ENCODE data around the gene KPNB1. TPM values are rescaled to one million over a fixed set of nuclear protein-coding genes. Genes with fewer than 3 reads are reported as not detected.

KPNB1 gene
- total RNA-seq, 2 donors from 2014 or later: 148 to 239 TPM

DNA sequence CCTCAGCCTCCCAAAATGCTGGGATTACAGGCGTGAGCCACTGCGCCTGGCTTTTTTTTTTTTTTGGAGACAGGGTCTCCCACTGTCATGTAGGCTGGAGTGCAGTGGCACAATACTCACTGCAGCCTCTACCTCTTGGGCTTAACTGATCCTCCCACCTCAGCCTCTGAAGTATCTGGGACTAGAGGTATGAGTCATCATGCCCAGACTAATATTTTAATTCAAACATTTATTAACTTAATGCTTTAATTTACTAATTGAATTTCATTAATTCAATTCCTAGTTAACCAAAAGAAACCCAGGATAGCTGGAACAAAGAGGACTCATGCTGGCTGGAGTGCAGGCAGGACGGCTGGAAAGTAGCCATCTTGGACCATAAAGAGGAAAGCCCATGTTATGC lies 14.0 kb upstream of the KPNB1 start:
- Histone ChIP-seq H3K36me3 (no peaks in the 10 kb centered on the region), H3K27me3 (replicated peaks; ENCODE audit: insufficient read depth) (no peaks in the 10 kb centered on the region), H3K27ac (no peak overlapping the region), H3K4me1 (replicated peaks) (no peaks in the 10 kb centered on the region), H3K9me3 (no peaks in the 10 kb centered on the region), H3K4me3 (no peak overlapping the region)
- no peak for DNase-seq (ENCODE audit: low spot score)
- WGBS: 96% methylated on average over 3 of the region's 3 CpGs
- TF ChIP-seq, protein P1, sequence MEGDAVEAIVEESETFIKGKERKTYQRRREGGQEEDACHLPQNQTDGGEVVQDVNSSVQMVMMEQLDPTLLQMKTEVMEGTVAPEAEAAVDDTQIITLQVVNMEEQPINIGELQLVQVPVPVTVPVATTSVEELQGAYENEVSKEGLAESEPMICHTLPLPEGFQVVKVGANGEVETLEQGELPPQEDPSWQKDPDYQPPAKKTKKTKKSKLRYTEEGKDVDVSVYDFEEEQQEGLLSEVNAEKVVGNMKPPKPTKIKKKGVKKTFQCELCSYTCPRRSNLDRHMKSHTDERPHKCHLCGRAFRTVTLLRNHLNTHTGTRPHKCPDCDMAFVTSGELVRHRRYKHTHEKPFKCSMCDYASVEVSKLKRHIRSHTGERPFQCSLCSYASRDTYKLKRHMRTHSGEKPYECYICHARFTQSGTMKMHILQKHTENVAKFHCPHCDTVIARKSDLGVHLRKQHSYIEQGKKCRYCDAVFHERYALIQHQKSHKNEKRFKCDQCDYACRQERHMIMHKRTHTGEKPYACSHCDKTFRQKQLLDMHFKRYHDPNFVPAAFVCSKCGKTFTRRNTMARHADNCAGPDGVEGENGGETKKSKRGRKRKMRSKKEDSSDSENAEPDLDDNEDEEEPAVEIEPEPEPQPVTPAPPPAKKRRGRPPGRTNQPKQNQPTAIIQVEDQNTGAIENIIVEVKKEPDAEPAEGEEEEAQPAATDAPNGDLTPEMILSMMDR (IDR thresholded peaks at IDR 0.05): no peak
- TF ChIP-seq POLR2A (IDR thresholded peaks at IDR 0.05) (no peak), POLR2AphosphoS5 (IDR thresholded peaks at IDR 0.05) (no peak)
- intact Hi-C loops (cut with DNase I): no loop called here

DNA sequence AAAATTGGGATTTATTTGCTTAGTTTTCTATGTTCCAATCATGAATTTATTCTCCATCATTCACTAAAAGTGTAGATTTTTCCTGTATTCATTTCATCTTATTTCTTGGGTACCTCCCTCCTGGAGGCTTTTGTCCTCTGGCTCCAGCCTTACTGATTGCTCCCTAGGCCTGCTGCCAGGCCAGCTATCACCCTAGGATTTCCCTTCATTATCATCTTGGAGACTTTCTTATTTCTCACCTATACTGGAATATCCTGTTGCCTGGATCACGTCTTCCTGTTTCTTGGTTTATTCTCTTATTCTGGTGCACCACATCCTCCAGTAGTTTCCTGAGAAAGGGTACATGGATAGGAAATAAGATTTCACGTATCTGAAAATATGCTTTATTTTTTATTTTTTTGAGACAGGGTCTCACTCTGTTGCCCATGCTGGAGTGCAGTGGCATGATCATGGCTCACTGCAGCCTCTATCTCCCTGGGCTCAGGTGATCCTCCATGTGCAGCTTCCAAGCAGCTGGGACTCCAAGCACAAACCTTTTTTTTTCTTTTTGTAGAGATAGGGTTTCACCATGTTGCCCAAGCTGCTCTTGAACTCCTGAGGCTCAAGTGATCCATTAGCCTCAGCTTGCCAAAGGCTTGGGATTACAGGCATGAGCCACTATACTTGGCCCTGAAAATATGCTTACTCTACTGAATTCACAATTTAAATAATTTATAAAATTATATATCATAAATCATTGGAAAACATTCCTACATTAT lies 13.3 kb upstream of the KPNB1 start:
- intact Hi-C loops (cut with DNase I): no loop called here

DNA sequence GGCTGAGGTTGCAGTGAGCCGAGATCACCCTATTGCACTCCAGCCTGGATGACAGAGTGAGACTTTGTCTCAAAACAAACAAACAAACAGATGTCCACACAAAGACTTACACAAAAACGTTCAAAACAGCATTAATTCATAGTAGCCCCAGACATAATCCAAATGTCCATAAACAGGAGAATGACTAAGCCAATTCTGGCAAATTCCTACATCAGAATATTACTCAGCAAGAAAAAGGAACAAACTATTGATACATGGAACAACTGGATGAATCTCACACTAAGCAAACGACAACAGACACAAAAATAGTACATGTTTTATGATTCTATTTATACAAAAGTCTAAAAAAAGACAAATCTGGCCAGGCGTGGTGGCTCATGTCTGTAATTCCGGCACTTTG lies 10.8 kb upstream of the KPNB1 start:
- 80% methylated on average over 5 of the region's 5 CpGs for WGBS
- DNase-seq (ENCODE audit: low spot score): no peak
- no peaks in the 10 kb centered on the region for H3K9me3 ChIP-seq
- intact Hi-C loops (cut with DNase I): no loop called here
- TF ChIP-seq POLR2AphosphoS5 (IDR thresholded peaks at IDR 0.05) (no peak), POLR2A (IDR thresholded peaks at IDR 0.05) (no peak)
- TF ChIP-seq, protein P1 (IDR thresholded peaks at IDR 0.05): no peak
- no peaks in the 10 kb centered on the region for H3K36me3 ChIP-seq
- H3K27me3 ChIP-seq (replicated peaks; ENCODE audit: insufficient read depth): no peaks in the 10 kb centered on the region
- H3K27ac ChIP-seq: no peak overlapping the region
- H3K4me1 ChIP-seq (replicated peaks): no peaks in the 10 kb centered on the region
- no peak overlapping the region for H3K4me3 ChIP-seq

More for the DNA sequence above, 13.3 kb upstream of the KPNB1 start:
- no peak overlapping the region for H3K4me3 ChIP-seq
- no peaks in the 10 kb centered on the region for H3K4me1 ChIP-seq (replicated peaks)
- TF ChIP-seq POLR2AphosphoS5 (IDR thresholded peaks at IDR 0.05) (no peak), POLR2A (IDR thresholded peaks at IDR 0.05) (no peak)
- TF ChIP-seq, protein P1 (IDR thresholded peaks at IDR 0.05): no peak
- no peak for DNase-seq (ENCODE audit: low spot score)
- no peaks in the 10 kb centered on the region for H3K27me3 ChIP-seq (replicated peaks; ENCODE audit: insufficient read depth)
- WGBS: 86% methylated on average over 2 of the region's 2 CpGs
- no peak overlapping the region for H3K27ac ChIP-seq
- no peaks in the 10 kb centered on the region for H3K9me3 ChIP-seq
- no peaks in the 10 kb centered on the region for H3K36me3 ChIP-seq

DNA sequence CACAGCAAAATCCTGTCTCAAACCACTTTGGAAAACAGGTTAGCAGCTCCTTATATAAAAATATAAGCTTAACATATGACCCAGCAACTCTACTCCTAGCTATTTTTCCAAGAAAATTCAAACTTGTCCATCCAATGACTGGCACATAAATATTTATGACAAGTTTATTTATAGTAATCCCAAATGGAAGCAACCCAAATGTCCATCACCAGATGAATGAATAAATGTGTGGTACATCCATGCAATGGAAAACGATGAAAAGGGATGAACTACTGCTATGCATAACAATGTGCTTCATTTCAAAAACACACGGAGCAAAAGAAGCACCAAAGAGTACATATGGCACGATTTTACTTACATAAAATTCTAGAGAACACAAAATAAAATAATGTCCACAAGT lies 9.6 kb upstream of the KPNB1 start:
- Histone ChIP-seq H3K27me3 (replicated peaks; ENCODE audit: insufficient read depth) (no peaks in the 10 kb centered on the region), H3K4me3 (no peak overlapping the region), H3K27ac (no peak overlapping the region), H3K4me1 (replicated peaks) (no peaks in the 10 kb centered on the region), H3K9me3 (no peaks in the 10 kb centered on the region), H3K36me3 (no peaks in the 10 kb centered on the region)
- 84% methylated on average over 3 of the region's 3 CpGs for WGBS
- TF ChIP-seq POLR2A (IDR thresholded peaks at IDR 0.05): no peak
- TF ChIP-seq, protein P1 (IDR thresholded peaks at IDR 0.05): no peak
- TF ChIP-seq POLR2AphosphoS5 (IDR thresholded peaks at IDR 0.05): no peak
- intact Hi-C loops (cut with DNase I): no loop called here
- no peak for DNase-seq (ENCODE audit: low spot score)

DNA sequence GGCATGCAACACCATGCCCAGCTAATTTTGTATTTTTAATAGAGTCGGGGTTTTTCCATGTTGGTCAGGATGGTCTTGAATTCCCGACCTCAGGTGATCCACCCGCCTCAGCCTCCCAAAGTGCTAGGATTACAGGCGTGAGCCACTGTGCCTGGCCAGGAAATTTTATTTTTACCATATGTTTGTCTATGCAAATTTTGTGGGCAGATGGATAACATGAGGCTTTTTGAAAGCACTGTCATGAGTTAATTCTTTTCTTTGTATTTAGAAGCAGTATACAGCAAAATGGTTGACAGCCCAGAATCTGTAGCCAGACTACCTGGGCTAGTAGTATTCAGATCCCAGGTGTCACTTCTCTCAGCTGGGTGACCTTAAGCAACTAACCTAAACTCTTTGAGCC lies 8.5 kb upstream of the KPNB1 start:
- intact Hi-C loops (cut with DNase I): no loop called here
- TF ChIP-seq POLR2A (IDR thresholded peaks at IDR 0.05): no peak
- TF ChIP-seq POLR2AphosphoS5 (IDR thresholded peaks at IDR 0.05): no peak
- TF ChIP-seq, protein P1 (IDR thresholded peaks at IDR 0.05): no peak
- Histone ChIP-seq H3K9me3 (no peaks in the 10 kb centered on the region), H3K36me3 (no peaks in the 10 kb centered on the region), H3K27me3 (replicated peaks; ENCODE audit: insufficient read depth) (no peaks in the 10 kb centered on the region), H3K4me1 (replicated peaks) (no peaks in the 10 kb centered on the region), H3K27ac (no peak overlapping the region), H3K4me3 (no peak overlapping the region)
- no peak for DNase-seq (ENCODE audit: low spot score)
- WGBS: 63% methylated on average over 4 of the region's 4 CpGs

Measured in prostate gland (tissue), 2 donors.